Osteoblast (primary cell): ENCODE data around the gene FBLN1. TPM values are rescaled to one million over a fixed set of nuclear protein-coding genes. Genes with fewer than 3 reads are reported as not detected.
"Not testable (repeated sequence)": the region's sequence is repeated elsewhere in the genome, so short reads cannot be mapped to it uniquely, and the experiment has no call there.

ENCODE experiments used
- DNase-seq: peaks from one replicate; pipeline ENCODE4 v3.0.0; 2011; ENCODE audit warnings: low spot score, mixed read lengths; ENCODE audit not compliant: insufficient read length; ENCODE audit errors: missing footprints
- H2AFZ ChIP-seq: 2 replicates; pipeline ENCODE4 v1.6.0; 2011; ENCODE audit warnings: mild to moderate bottlenecking, low read length
- H3K27ac ChIP-seq: 2 replicates; pipeline ENCODE4 v1.5.1; 2011; ENCODE audit warnings: mild to moderate bottlenecking, low read depth, low read length, moderate library complexity
- H3K27me3 ChIP-seq: 2 replicates; pipeline ENCODE4 v1.6.0; 2012; ENCODE audit warnings: mild to moderate bottlenecking, control low read depth, inconsistent platforms, low read length, moderate library complexity; ENCODE audit not compliant: insufficient read depth
- H3K36me3 ChIP-seq: 2 replicates; pipeline ENCODE4 v1.5.1; 2011; ENCODE audit warnings: mild to moderate bottlenecking, low read length, control low read depth, moderate library complexity; ENCODE audit not compliant: insufficient read depth
- H3K4me1 ChIP-seq: 2 replicates; pipeline ENCODE4 v1.5.1; 2011; ENCODE audit warnings: mild to moderate bottlenecking, low read length, control low read depth, moderate library complexity; ENCODE audit not compliant: insufficient read depth
- H3K4me2 ChIP-seq: 2 replicates; pipeline ENCODE4 v1.6.0; 2011; ENCODE audit warnings: mild to moderate bottlenecking, low read length; ENCODE audit not compliant: insufficient read depth
- H3K4me3 ChIP-seq: fragments of 200-600 bp; sonication (generic); 3 replicates; pipeline ENCODE4 v1.5.1; 2012; ENCODE audit warnings: mild to moderate bottlenecking, low read length, inconsistent platforms; ENCODE audit not compliant: insufficient read depth
- H3K79me2 ChIP-seq: 2 replicates; pipeline ENCODE4 v1.6.0; 2012; ENCODE audit warnings: mild to moderate bottlenecking, low read length, control low read depth, inconsistent platforms; ENCODE audit not compliant: insufficient read depth
- H3K9me3 ChIP-seq: 2 replicates; pipeline ENCODE4 v1.5.1; 2011; ENCODE audit warnings: low read depth, low read length, control low read depth
- H4K20me1 ChIP-seq: 2 replicates; pipeline ENCODE4 v1.6.0; 2012; ENCODE audit warnings: mild to moderate bottlenecking, low read length, control low read depth; ENCODE audit not compliant: insufficient read depth
- CTCF ChIP-seq: IDR thresholded peaks from 2 replicates; pipeline ENCODE4 v1.5.1; 2011; ENCODE audit warnings: mild to moderate bottlenecking, low read depth, low read length, moderate library complexity; ENCODE audit errors: extremely low read depth
- total RNA-seq: library from RNA; depleted of rRNA; stranded (reverse); fragments of >200 nt; gene quantifications from 2 replicates; pipeline ENCODE4 v1.2.3, GENCODE V29; 2012

The FBLN1 gene
- total RNA-seq, 1 donor = 88.3 TPM

GRCh38 chr22:45490836-45491235 is 11.8 kb upstream of the FBLN1 start:
- H2AFZ ChIP-seq = no peak overlapping the region
- H3K9me3 ChIP-seq = no peaks in the 10 kb centered on the region
- TF ChIP-seq CTCF = no peak
- H4K20me1 ChIP-seq = no peaks in the 10 kb centered on the region
- no peak overlapping the region for H3K4me3 ChIP-seq
- no peaks in the 10 kb centered on the region for H3K36me3 ChIP-seq
- DNase-seq = no peak
- no peak overlapping the region for H3K27ac ChIP-seq
- H3K79me2 ChIP-seq = no peaks in the 10 kb centered on the region
- peaks cover 5% of the 10 kb centered on the region for H3K4me1 ChIP-seq
- H3K27me3 ChIP-seq = no peaks in the 10 kb centered on the region
- H3K4me2 ChIP-seq = no peak overlapping the region

GRCh38 chr22:45491841-45492240 is 10.8 kb upstream of the FBLN1 start:
- Histone ChIP-seq H3K27ac (no peak overlapping the region), H2AFZ (no peak overlapping the region), H3K4me2 (no peak overlapping the region), H4K20me1 (no peaks in the 10 kb centered on the region), H3K4me1 (peaks cover 5% of the 10 kb centered on the region), H3K27me3 (no peaks in the 10 kb centered on the region), H3K79me2 (no peaks in the 10 kb centered on the region), H3K4me3 (no peak overlapping the region), H3K9me3 (no peaks in the 10 kb centered on the region), H3K36me3 (no peaks in the 10 kb centered on the region)
- TF ChIP-seq CTCF = no peak
- DNase-seq = no peak

- Histone ChIP-seq H4K20me1 (no peaks in the 10 kb centered on the region), H3K79me2 (no peaks in the 10 kb centered on the region), H3K36me3 (no peaks in the 10 kb centered on the region), H2AFZ (peak overlapping the region; percentile 31), H3K27ac (no peak overlapping the region), H3K9me3 (no peaks in the 10 kb centered on the region), H3K4me2 (no peak overlapping the region), H3K4me1 (peaks cover 5% of the 10 kb centered on the region), H3K4me3 (no peak overlapping the region), H3K27me3 (no peaks in the 10 kb centered on the region)
- DNase-seq = peak; percentile 44
- TF ChIP-seq CTCF = no peak
Observed at GRCh38 chr22:45493286-45493771, 9.4 kb upstream of the FBLN1 start.

- not testable (repeated sequence) for H2AFZ ChIP-seq, H4K20me1 ChIP-seq, H3K4me3 ChIP-seq, H3K9me3 ChIP-seq, H3K79me2 ChIP-seq, H3K4me2 ChIP-seq, H3K4me1 ChIP-seq, DNase-seq, H3K27me3 ChIP-seq, H3K27ac ChIP-seq, H3K36me3 ChIP-seq
Observed at GRCh38 chr22:45494306-45494705, 8.4 kb upstream of the FBLN1 start.

GRCh38 chr22:45495616-45496015 is 7.1 kb upstream of the FBLN1 start:
- H3K4me2 ChIP-seq, H3K36me3 ChIP-seq, H3K4me1 ChIP-seq, H2AFZ ChIP-seq, H3K79me2 ChIP-seq, DNase-seq, H3K9me3 ChIP-seq, H3K27me3 ChIP-seq, H3K4me3 ChIP-seq, H3K27ac ChIP-seq, H4K20me1 ChIP-seq: not testable (repeated sequence)
